Smooth muscle cell (in vitro differentiated cells): ENCODE results near the gene CCDC50. TPM values are rescaled to one million over a fixed set of nuclear protein-coding genes. Genes with fewer than 3 reads are reported as not detected.

Experiments used
- DNase-seq: peaks from one replicate; lab custom pipeline; 2025; ENCODE audit not compliant: unreplicated experiment; lab: John Stamatoyannopoulos, UW
- H2AFZ ChIP-seq: fragments of 200-600 bp; sonication (generic); 2 replicates; pipeline ENCODE4 v1.6.0; 2016; ENCODE audit warnings: antibody characterized with exemption, low read depth, mild to moderate bottlenecking
- H3F3A ChIP-seq: fragments of 200-600 bp; sonication (generic); 2 replicates; pipeline ENCODE4 v1.6.0; 2017; ENCODE audit warnings: antibody characterized with exemption, low read depth
- H3K27ac ChIP-seq: fragments of 200-600 bp; sonication (generic); 2 replicates; pipeline ENCODE4 v1.5.1; 2016; ENCODE audit warnings: low read depth, mild to moderate bottlenecking
- H3K27me3 ChIP-seq: fragments of 200-600 bp; sonication (generic); 2 replicates; pipeline ENCODE4 v1.6.1; 2016; ENCODE audit warnings: low read depth, mild to moderate bottlenecking
- H3K36me3 ChIP-seq: fragments of 200-600 bp; sonication (generic); 2 replicates; pipeline ENCODE4 v1.5.1; 2016; ENCODE audit warnings: low read depth
- H3K4me1 ChIP-seq: fragments of 200-600 bp; sonication (generic); 2 replicates; pipeline ENCODE4 v1.5.1; 2016; ENCODE audit warnings: low read depth
- H3K4me2 ChIP-seq: fragments of 200-600 bp; sonication (generic); 2 replicates; pipeline ENCODE4 v1.6.0; 2016; ENCODE audit warnings: mild to moderate bottlenecking
- H3K4me3 ChIP-seq: fragments of 200-600 bp; sonication (generic); 2 replicates; pipeline ENCODE4 v1.5.1; 2016; ENCODE audit warnings: mild to moderate bottlenecking
- H3K79me2 ChIP-seq: fragments of 200-600 bp; sonication (generic); 2 replicates; pipeline ENCODE4 v1.6.0; 2016; ENCODE audit warnings: low read depth, mild to moderate bottlenecking
- H3K9ac ChIP-seq: fragments of 200-600 bp; sonication (generic); 2 replicates; pipeline ENCODE4 v1.6.0; 2016; ENCODE audit warnings: low read depth
- H3K9me3 ChIP-seq: fragments of 200-600 bp; sonication (generic); replicated peaks from 2 replicates; pipeline ENCODE4 v1.5.1; 2016; ENCODE audit warnings: low read depth
- H4K20me1 ChIP-seq: fragments of 200-600 bp; sonication (generic); 2 replicates; pipeline ENCODE4 v1.6.0; 2016; ENCODE audit warnings: low read depth
- WGBS: methylation state at CpG from one replicate; pipeline ENCODE4 v1.1.7; 2016; ENCODE audit warnings: low lambda C conversion rate; 5-methylcytosine and 5-hydroxymethylcytosine counted together
- polyA plus RNA-seq: library from polyadenylated mRNA; unstranded; fragments of >200 nt; fragmentation: Nextera tagmentation; extraction: Ambion mirVana; gene quantifications from 2 replicates; pipeline ENCODE4 v1.2.1, GENCODE V29; 2016
- total RNA-seq: library from RNA; depleted of rRNA; stranded (reverse); fragments of >200 nt; gene quantifications from 2 replicates; pipeline ENCODE4 v1.2.3, GENCODE V29; 2014
- TF ChIP-seq, protein P1 (sequence below): fragments of 200-600 bp; sonication (generic); IDR thresholded peaks from 2 replicates; pipeline ENCODE4 v1.5.1; 2017; ENCODE audit warnings: borderline replicate concordance, mild to moderate bottlenecking, antibody characterized with exemption; ENCODE audit not compliant: insufficient read depth, poor library complexity, severe bottlenecking

The CCDC50 gene
- total and polyA plus RNA-seq, 2 experiments from 2014 or later = 31.7 to 53.9 TPM

DNA sequence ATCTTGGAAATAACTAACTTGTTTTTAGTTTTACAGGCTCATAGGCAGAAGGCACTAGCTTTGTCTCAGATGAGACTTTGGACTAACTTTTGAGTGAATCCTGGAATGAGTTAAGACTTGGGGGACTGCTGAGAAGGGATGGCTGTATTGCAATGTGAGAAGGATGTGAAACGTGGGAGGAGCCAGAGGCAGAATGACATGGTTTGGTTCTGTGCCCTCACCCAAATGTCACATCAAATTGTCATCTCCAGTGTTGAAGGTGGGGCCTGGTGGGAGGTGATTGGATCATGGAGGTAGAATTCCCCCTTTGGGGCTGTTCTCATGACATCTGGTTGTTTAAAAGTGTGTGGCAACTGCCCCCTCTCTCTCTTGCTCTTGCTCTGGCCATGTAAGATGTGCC, 28.8 kb upstream of the CCDC50 start:
- H3K36me3 ChIP-seq = no peaks in the 10 kb centered on the region
- no peaks in the 10 kb centered on the region for H3F3A ChIP-seq
- H3K4me3 ChIP-seq = no peak overlapping the region
- DNase-seq = no peak
- no peak overlapping the region for H2AFZ ChIP-seq
- H3K27me3 ChIP-seq = no peaks in the 10 kb centered on the region
- no peaks in the 10 kb centered on the region for H4K20me1 ChIP-seq
- H3K4me1 ChIP-seq = no peaks in the 10 kb centered on the region
- no peak overlapping the region for H3K27ac ChIP-seq
- WGBS = 76% methylated on average over 1 of the region's 1 CpG
- no peak overlapping the region for H3K4me2 ChIP-seq
- H3K9me3 ChIP-seq = no peaks in the 10 kb centered on the region
- H3K9ac ChIP-seq = no peak overlapping the region
- H3K79me2 ChIP-seq = no peaks in the 10 kb centered on the region
- TF ChIP-seq, protein P1, sequence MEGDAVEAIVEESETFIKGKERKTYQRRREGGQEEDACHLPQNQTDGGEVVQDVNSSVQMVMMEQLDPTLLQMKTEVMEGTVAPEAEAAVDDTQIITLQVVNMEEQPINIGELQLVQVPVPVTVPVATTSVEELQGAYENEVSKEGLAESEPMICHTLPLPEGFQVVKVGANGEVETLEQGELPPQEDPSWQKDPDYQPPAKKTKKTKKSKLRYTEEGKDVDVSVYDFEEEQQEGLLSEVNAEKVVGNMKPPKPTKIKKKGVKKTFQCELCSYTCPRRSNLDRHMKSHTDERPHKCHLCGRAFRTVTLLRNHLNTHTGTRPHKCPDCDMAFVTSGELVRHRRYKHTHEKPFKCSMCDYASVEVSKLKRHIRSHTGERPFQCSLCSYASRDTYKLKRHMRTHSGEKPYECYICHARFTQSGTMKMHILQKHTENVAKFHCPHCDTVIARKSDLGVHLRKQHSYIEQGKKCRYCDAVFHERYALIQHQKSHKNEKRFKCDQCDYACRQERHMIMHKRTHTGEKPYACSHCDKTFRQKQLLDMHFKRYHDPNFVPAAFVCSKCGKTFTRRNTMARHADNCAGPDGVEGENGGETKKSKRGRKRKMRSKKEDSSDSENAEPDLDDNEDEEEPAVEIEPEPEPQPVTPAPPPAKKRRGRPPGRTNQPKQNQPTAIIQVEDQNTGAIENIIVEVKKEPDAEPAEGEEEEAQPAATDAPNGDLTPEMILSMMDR = no peak

DNA sequence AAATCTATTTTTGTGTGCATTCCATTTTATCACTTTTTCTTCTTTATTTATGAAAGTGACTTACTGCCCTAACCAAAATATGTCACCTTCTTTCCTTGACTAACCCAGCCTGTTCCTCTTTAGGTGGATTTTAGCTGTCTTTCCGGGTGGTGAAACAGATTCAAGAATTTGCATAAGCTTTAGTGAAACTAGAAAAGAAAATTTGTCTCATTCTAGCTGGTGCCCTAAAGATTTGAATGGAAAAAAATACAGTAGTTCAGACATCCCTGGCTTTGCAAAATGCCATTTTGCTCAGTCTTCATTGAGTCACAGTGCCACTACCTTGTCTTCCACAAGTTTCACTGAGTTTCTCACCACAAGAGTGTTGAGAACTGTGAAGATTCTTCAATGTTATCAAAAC, 28.2 kb upstream of the CCDC50 start:
- TF ChIP-seq, protein P1 = no peak
- no peaks in the 10 kb centered on the region for H3K9me3 ChIP-seq
- no peak for DNase-seq
- H3K36me3 ChIP-seq = no peaks in the 10 kb centered on the region
- no peaks in the 10 kb centered on the region for H3K27me3 ChIP-seq
- H3K4me1 ChIP-seq = no peaks in the 10 kb centered on the region
- H3K79me2 ChIP-seq = no peaks in the 10 kb centered on the region
- no peak overlapping the region for H3K27ac ChIP-seq
- H4K20me1 ChIP-seq = no peaks in the 10 kb centered on the region
- WGBS = 100% methylated on average over 1 of the region's 1 CpG
- no peaks in the 10 kb centered on the region for H3F3A ChIP-seq
- H3K4me3 ChIP-seq = no peak overlapping the region
- H3K9ac ChIP-seq = no peak overlapping the region
- H3K4me2 ChIP-seq = no peak overlapping the region
- no peak overlapping the region for H2AFZ ChIP-seq

DNA sequence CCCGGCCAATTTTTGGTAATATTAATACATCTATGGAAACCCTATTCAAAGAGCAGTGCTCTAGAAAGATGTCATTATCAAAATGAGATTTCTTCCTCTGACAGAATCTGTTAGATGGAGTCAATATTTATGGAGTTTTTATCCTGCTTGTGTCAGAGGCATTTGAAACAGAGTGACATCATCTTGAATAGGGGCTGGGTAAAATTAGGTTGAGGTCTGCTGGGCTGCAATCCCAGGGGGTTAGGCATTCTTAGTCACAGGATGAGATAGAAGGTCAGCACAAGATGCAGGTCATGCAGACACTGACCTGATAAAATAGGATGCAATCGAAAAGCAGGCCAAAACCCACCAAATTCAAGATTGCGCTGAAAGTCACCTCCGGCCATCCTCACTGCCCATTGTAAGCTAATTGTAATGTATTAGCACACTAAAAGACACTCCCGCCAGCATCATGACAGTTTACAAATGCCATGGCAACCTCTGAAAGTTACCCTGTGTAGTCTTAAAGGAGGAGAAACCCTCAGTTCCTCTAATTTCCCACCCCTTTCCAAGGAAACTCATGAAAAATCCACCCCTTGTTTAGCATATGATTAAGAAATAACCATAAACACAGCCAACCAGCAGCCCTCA, 27.3 kb upstream of the CCDC50 start:
- Histone ChIP-seq H3K4me2 (no peak overlapping the region), H3K27me3 (no peaks in the 10 kb centered on the region), H3K79me2 (no peaks in the 10 kb centered on the region), H3F3A (no peaks in the 10 kb centered on the region), H3K4me1 (no peaks in the 10 kb centered on the region), H3K9me3 (no peaks in the 10 kb centered on the region), H4K20me1 (no peaks in the 10 kb centered on the region), H3K27ac (no peak overlapping the region), H3K36me3 (no peaks in the 10 kb centered on the region), H3K4me3 (no peak overlapping the region), H3K9ac (no peak overlapping the region), H2AFZ (no peak overlapping the region)
- TF ChIP-seq, protein P1 = no peak
- 92% methylated on average over 5 of the region's 5 CpGs for WGBS
- no peak for DNase-seq

DNA sequence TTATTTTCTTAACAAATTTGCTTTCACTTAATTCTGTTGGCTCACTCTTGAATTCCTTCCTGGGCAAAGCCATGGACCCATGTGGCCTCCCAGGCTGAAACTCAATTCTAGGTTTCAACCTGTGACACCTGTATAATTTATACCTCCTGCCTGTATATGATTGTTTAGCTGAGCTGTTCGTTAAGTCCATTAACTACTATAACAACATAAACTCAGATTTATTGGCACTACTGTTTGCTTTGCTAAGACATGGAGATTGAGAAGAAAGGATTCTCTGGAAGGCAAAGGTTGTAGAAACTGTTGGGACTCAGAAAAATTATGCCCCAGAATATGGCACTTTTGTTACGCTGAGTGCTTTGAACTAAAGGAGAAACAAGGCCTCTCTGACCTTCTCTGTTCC, 26.7 kb upstream of the CCDC50 start:
- no peaks in the 10 kb centered on the region for H3K9me3 ChIP-seq
- H3K4me3 ChIP-seq = no peak overlapping the region
- no peaks in the 10 kb centered on the region for H3K36me3 ChIP-seq
- H3K79me2 ChIP-seq = no peaks in the 10 kb centered on the region
- TF ChIP-seq, protein P1 = no peak
- H3K27ac ChIP-seq = no peak overlapping the region
- H3F3A ChIP-seq = no peaks in the 10 kb centered on the region
- WGBS = 98% methylated on average over 2 of the region's 2 CpGs
- no peaks in the 10 kb centered on the region for H3K27me3 ChIP-seq
- no peaks in the 10 kb centered on the region for H4K20me1 ChIP-seq
- H3K4me2 ChIP-seq = no peak overlapping the region
- H3K9ac ChIP-seq = no peak overlapping the region
- no peak for DNase-seq
- H3K4me1 ChIP-seq = no peaks in the 10 kb centered on the region
- no peak overlapping the region for H2AFZ ChIP-seq
